Endodermal cell (in vitro differentiated cells): ENCODE results near the gene TBCC. TPM values are rescaled to one million over a fixed set of nuclear protein-coding genes. Genes with fewer than 3 reads are reported as not detected.

Experiments used
- DNase-seq: peaks from one replicate; pipeline ENCODE4 v3.0.0-alpha.2; 2017
- H3K27ac ChIP-seq: 2 replicates; pipeline ENCODE4 v1.5.1; 2013; ENCODE audit warnings: mild to moderate bottlenecking, low read depth, low read length, moderate library complexity
- H3K27me3 ChIP-seq: 2 replicates; pipeline ENCODE4 v1.6.1; 2013; ENCODE audit warnings: mild to moderate bottlenecking, low read length, moderate library complexity; ENCODE audit not compliant: insufficient read depth, control insufficient read depth, poor library complexity, severe bottlenecking
- H3K36me3 ChIP-seq: 2 replicates; pipeline ENCODE4 v1.7.0; 2013; ENCODE audit warnings: mild to moderate bottlenecking, low read length, moderate library complexity; ENCODE audit not compliant: control insufficient read depth, insufficient read depth
- H3K4me1 ChIP-seq: one replicate; pipeline ENCODE4 v1.7.0; 2013; ENCODE audit warnings: low read length; ENCODE audit not compliant: control insufficient read depth, insufficient read depth
- H3K4me3 ChIP-seq: 2 replicates; pipeline ENCODE4 v1.5.1; 2013; ENCODE audit warnings: mild to moderate bottlenecking, low read length, moderate library complexity
- H3K9ac ChIP-seq: 2 replicates; pipeline ENCODE4 v1.6.1; 2013; ENCODE audit warnings: mild to moderate bottlenecking, low read length, moderate library complexity; ENCODE audit not compliant: poor library complexity, severe bottlenecking; ENCODE audit errors: extremely low read depth
- H3K9me3 ChIP-seq: 2 replicates; pipeline ENCODE4 v1.6.1; 2013; ENCODE audit warnings: mild to moderate bottlenecking, low read length, moderate library complexity; ENCODE audit not compliant: control insufficient read depth
- H3K27ac Mint-ChIP-seq: 2 replicates; pipeline ENCODE4 v1.8.0; 2020; ENCODE audit warnings: mixed read lengths
- H3K27me3 Mint-ChIP-seq: 2 replicates; pipeline ENCODE4 v1.8.0; 2021; ENCODE audit warnings: mild to moderate bottlenecking, mixed read lengths; ENCODE audit not compliant: insufficient read depth
- H3K36me3 Mint-ChIP-seq: 2 replicates; pipeline ENCODE4 v1.8.0; 2020; ENCODE audit warnings: low read depth, mixed read lengths
- H3K4me1 Mint-ChIP-seq: 2 replicates; pipeline ENCODE4 v1.8.0; 2020; ENCODE audit warnings: mixed read lengths
- H3K4me3 Mint-ChIP-seq: 2 replicates; pipeline ENCODE4 v1.8.0; 2020; ENCODE audit warnings: mild to moderate bottlenecking, moderate library complexity, mixed read lengths
- H3K9me3 Mint-ChIP-seq: 2 replicates; pipeline ENCODE4 v1.8.0; 2020; ENCODE audit warnings: mild to moderate bottlenecking, mixed read lengths
- CTCF ChIP-seq: fragments of 200-600 bp; sonication (generic); conservative IDR thresholded peaks from 2 replicates; pipeline ENCODE4 v1.5.0; 2021; ENCODE audit warnings: antibody characterized with exemption, mild to moderate bottlenecking
- WGBS, 2 experiments: methylation state at CpG; one replicate each; pipeline versions ENCODE4 v1.1.5 to v1.1.7; 2013; ENCODE audit warnings: missing lambda C conversion rate in 2 of 2, mixed read lengths in 1 of 2; ENCODE audit not compliant: insufficient coverage in 1 of 2, insufficient read length in 1 of 2; 5-methylcytosine and 5-hydroxymethylcytosine counted together
- total RNA-seq, 2 donors: library from RNA; stranded (reverse); fragmentation: NEBNext Ultra II Directional in 1 of 2; extraction: Animal tissue kit (Norgen Biotek cat#: 25700) in 1 of 2; gene quantifications; 2 replicates in 1 of 2; 3 replicates in 1 of 2; pipeline ENCODE4 v1.2.1, GENCODE V29; 2021

The TBCC gene
- total RNA-seq, 2 donors from 2014 or later, result 16.7 to 21.9 TPM

DNA sequence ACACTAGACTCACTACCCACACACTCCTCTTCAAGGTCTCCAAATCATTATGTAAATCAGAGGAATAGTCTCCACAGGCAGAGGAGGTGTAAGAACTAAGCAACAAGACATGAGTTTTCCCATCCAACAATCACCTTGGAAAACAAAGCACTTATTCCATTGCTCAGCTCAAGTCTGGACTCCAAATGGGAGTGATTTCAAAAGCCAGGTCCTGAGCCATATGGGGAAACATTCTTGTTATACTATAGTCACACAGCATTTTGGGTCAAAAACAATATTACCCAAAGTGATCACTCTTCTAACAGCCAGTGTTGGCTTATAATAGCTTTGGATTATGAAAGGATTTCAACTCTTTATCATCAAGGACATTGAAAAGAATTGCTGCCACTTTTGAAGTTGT is 19.9 kb downstream of the TBCC start:
- H3K36me3 Mint-ChIP-seq, result no peaks in the 10 kb centered on the region
- no peaks in the 10 kb centered on the region for H3K27me3 Mint-ChIP-seq
- TF ChIP-seq CTCF, result no peak
- H3K9me3 Mint-ChIP-seq, result no peaks in the 10 kb centered on the region
- DNase-seq, result no peak
- Histone ChIP-seq H3K9me3 (no peaks in the 10 kb centered on the region), H3K4me1 (peaks cover 6% of the 10 kb centered on the region), H3K27me3 (no peaks in the 10 kb centered on the region), H3K27ac (no peak overlapping the region), H3K36me3 (no peaks in the 10 kb centered on the region), H3K4me3 (no peak overlapping the region), H3K9ac (no peak overlapping the region)
- peaks cover 7% of the 10 kb centered on the region for H3K4me1 Mint-ChIP-seq
- no peak overlapping the region for H3K4me3 Mint-ChIP-seq
- no peak overlapping the region for H3K27ac Mint-ChIP-seq

- no peak overlapping the region for H3K4me3 Mint-ChIP-seq
- DNase-seq, result no peak
- no peak overlapping the region for H3K9ac ChIP-seq
- H3K36me3 Mint-ChIP-seq, result no peaks in the 10 kb centered on the region
- peaks cover 9% of the 10 kb centered on the region for H3K4me1 Mint-ChIP-seq
- H3K27ac Mint-ChIP-seq, result no peak overlapping the region
- no peak for TF ChIP-seq CTCF
- H3K4me1 ChIP-seq, result peaks cover 6% of the 10 kb centered on the region
- no peaks in the 10 kb centered on the region for H3K36me3 ChIP-seq
- H3K27ac ChIP-seq, result no peak overlapping the region
- no peaks in the 10 kb centered on the region for H3K9me3 Mint-ChIP-seq
- no peaks in the 10 kb centered on the region for H3K27me3 Mint-ChIP-seq
- no peaks in the 10 kb centered on the region for H3K27me3 ChIP-seq
- H3K4me3 ChIP-seq, result no peak overlapping the region
- no peaks in the 10 kb centered on the region for H3K9me3 ChIP-seq
Observed at GRCh38 chr6:42724825-42725224, 21.1 kb downstream of the TBCC start.

- Mint-ChIP-seq H3K36me3 (no peaks in the 10 kb centered on the region), H3K9me3 (no peaks in the 10 kb centered on the region), H3K27me3 (no peaks in the 10 kb centered on the region), H3K4me1 (peaks cover 9% of the 10 kb centered on the region), H3K4me3 (no peak within 1 kb of the TSS), H3K27ac (no peak within 1 kb of the TSS)
- no peak within 1 kb of the TSS for H3K4me3 ChIP-seq
- DNase-seq, result no peak
- TF ChIP-seq CTCF, result no peak
- H3K4me1 ChIP-seq, result peaks cover 6% of the 10 kb centered on the region
- WGBS, 2 experiments, result 90 to 94% methylated on average over 5 to 6 of the region's 6 CpGs
- no peak within 1 kb of the TSS for H3K27ac ChIP-seq
- H3K9me3 ChIP-seq, result no peaks in the 10 kb centered on the region
- H3K27me3 ChIP-seq, result no peaks in the 10 kb centered on the region
- no peaks in the 10 kb centered on the region for H3K36me3 ChIP-seq
- H3K9ac ChIP-seq, result no peak within 1 kb of the TSS
Observed at GRCh38 chr6:42722497-42722896, 23.4 kb downstream of the TBCC start, which contains the start of gene PRPH2. TSS of gene PRPH2 (minus strand) at chr6:42722597. CDS start at chr6:42722334, 263 bp downstream.
